GM10248 (cell line): ENCODE results near the gene ERP27.

ENCODE experiments used
- CTCF ChIA-PET: fragments of 300-600 bp; sonication (Branson Sonifier 250); formaldehyde crosslinking; extraction: SDS; loops from one replicate; lab custom pipeline; 2021; ENCODE audit warnings: antibody characterized with exemption; lab: Yijun Ruan, JAX
- POLR2A ChIA-PET: fragments of 350-650 bp; sonication (Branson Sonifier 250); formaldehyde crosslinking; extraction: SDS; loops from one replicate; lab custom pipeline; 2020; ENCODE audit warnings: antibody characterized with exemption; lab: Yijun Ruan, JAX
- DNase-seq: peaks from one replicate; pipeline ENCODE4 v3.0.0; 2012; ENCODE audit errors: extremely low spot score
- CTCF ChIP-seq: IDR thresholded peaks from 2 replicates; pipeline ENCODE4 v1.5.1; 2012; ENCODE audit warnings: mild to moderate bottlenecking, low read depth; ENCODE audit errors: extremely low read depth, missing control alignments, control extremely low read depth

Gene ERP27

GRCh38 chr12:14902465-14902864 lies 35.9 kb downstream of the ERP27 start:
- POLR2A ChIA-PET = no interaction called here
- DNase-seq = no peak
- CTCF ChIA-PET = interaction anchor here (1.0 to 2.0 kb wide), 5 partner anchors 9 to 19 kb away, joined by 3 to 6 read pairs (median 4); no protein-coding TSS in a partner anchor
- no peak for TF ChIP-seq CTCF

- ChIA-PET CTCF (interaction anchor here (0.7 to 1.1 kb wide), 3 partner anchors 8 to 11 kb away, joined by 3 to 4 read pairs (median 4); no protein-coding TSS in a partner anchor), POLR2A (no interaction called here)
- DNase-seq = no peak
- TF ChIP-seq CTCF = no peak
These were observed 37.1 kb downstream of the ERP27 start for GRCh38 chr12:14901228-14901562.

GRCh38 chr12:14900521-14901227 lies 37.7 kb downstream of the ERP27 start:
- POLR2A ChIA-PET = no interaction called here

GRCh38 chr12:14896521-14897169 lies 41.7 kb downstream of the ERP27 start:
- CTCF ChIA-PET = interaction anchor here (1.1 to 2.0 kb wide), 2 partner anchors 16 to 23 kb away, joined by 3 to 5 read pairs; no protein-coding TSS in a partner anchor

More at GRCh38 chr12:14900521-14901227, 37.7 kb downstream of the ERP27 start:
- CTCF ChIA-PET = interaction anchor here (0.9 to 2.6 kb wide), 2 partner anchors 10 to 12 kb away, joined by 3 to 8 read pairs; no protein-coding TSS in a partner anchor
- TF ChIP-seq CTCF = no peak
- no peak for DNase-seq

GRCh38 chr12:14893506-14894250 lies 44.7 kb downstream of the ERP27 start:
- no peak for TF ChIP-seq CTCF
- ChIA-PET CTCF (interaction anchor here (1.1 to 3.0 kb wide), 5 partner anchors 8 to 23 kb away, joined by 4 to 14 read pairs (median 5); no protein-coding TSS in a partner anchor), POLR2A (no interaction called here)
- no peak for DNase-seq

More at GRCh38 chr12:14896521-14897169, 41.7 kb downstream of the ERP27 start:
- POLR2A ChIA-PET = no interaction called here
- no peak for DNase-seq
- TF ChIP-seq CTCF = no peak
